GM23338 (cell line): ENCODE data around the gene XRRA1. TPM values are rescaled to one million over a fixed set of nuclear protein-coding genes. Genes with fewer than 3 reads are reported as not detected.

Experiments
- ETS1 ChIP-seq: IDR thresholded peaks from 2 replicates; pipeline ENCODE4 v1.6.1; 2016; ENCODE audit warnings: antibody characterized with exemption
- POLR2AphosphoS5 ChIP-seq: IDR thresholded peaks from 2 replicates; pipeline ENCODE4 v1.6.1; 2016; ENCODE audit warnings: antibody characterized with exemption, low read depth
- ZNF331 ChIP-seq: fragments of 250-450 bp; sonication (Bioruptor Pico); IDR thresholded peaks from 2 replicates; pipeline ENCODE4 v1.5.0; 2020; ENCODE audit warnings: low read depth, mild to moderate bottlenecking, moderate library complexity
- polyA plus RNA-seq: library from polyadenylated mRNA; unstranded; fragments of >200 nt; fragmentation: Nextera tagmentation; extraction: Ambion mirVana; gene quantifications from 2 replicates; pipeline ENCODE4 v1.2.1, GENCODE V29; 2016
- total RNA-seq: library from RNA; depleted of rRNA; stranded (reverse); fragments of >200 nt; shearing (Covaris generic); gene quantifications from 2 replicates; pipeline ENCODE4 v1.2.3, GENCODE V29; 2014
- TF ChIP-seq, protein P1 (sequence below): IDR thresholded peaks from one replicate; pipeline ENCODE4 v1.6.1; 2018; ENCODE audit warnings: antibody characterized with exemption; ENCODE audit not compliant: unreplicated experiment
- TF ChIP-seq, protein P2 (sequence below): fragments of 250-450 bp; sonication (Bioruptor Pico); IDR thresholded peaks from 2 replicates; pipeline ENCODE4 v1.5.0; 2020; ENCODE audit warnings: mild to moderate bottlenecking, moderate library complexity

Gene XRRA1
- total and polyA plus RNA-seq, 2 experiments from 2014 or later: 4.9 to 5.4 TPM

GRCh38 chr11:74847395-74847794 is 101.5 kb downstream of the XRRA1 start (continued):
- TF ChIP-seq, protein P1, sequence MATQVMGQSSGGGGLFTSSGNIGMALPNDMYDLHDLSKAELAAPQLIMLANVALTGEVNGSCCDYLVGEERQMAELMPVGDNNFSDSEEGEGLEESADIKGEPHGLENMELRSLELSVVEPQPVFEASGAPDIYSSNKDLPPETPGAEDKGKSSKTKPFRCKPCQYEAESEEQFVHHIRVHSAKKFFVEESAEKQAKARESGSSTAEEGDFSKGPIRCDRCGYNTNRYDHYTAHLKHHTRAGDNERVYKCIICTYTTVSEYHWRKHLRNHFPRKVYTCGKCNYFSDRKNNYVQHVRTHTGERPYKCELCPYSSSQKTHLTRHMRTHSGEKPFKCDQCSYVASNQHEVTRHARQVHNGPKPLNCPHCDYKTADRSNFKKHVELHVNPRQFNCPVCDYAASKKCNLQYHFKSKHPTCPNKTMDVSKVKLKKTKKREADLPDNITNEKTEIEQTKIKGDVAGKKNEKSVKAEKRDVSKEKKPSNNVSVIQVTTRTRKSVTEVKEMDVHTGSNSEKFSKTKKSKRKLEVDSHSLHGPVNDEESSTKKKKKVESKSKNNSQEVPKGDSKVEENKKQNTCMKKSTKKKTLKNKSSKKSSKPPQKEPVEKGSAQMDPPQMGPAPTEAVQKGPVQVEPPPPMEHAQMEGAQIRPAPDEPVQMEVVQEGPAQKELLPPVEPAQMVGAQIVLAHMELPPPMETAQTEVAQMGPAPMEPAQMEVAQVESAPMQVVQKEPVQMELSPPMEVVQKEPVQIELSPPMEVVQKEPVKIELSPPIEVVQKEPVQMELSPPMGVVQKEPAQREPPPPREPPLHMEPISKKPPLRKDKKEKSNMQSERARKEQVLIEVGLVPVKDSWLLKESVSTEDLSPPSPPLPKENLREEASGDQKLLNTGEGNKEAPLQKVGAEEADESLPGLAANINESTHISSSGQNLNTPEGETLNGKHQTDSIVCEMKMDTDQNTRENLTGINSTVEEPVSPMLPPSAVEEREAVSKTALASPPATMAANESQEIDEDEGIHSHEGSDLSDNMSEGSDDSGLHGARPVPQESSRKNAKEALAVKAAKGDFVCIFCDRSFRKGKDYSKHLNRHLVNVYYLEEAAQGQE: no peak
- TF ChIP-seq ZNF331 (CRISPR knock-in tag): no peak
- TF ChIP-seq, protein P2, sequence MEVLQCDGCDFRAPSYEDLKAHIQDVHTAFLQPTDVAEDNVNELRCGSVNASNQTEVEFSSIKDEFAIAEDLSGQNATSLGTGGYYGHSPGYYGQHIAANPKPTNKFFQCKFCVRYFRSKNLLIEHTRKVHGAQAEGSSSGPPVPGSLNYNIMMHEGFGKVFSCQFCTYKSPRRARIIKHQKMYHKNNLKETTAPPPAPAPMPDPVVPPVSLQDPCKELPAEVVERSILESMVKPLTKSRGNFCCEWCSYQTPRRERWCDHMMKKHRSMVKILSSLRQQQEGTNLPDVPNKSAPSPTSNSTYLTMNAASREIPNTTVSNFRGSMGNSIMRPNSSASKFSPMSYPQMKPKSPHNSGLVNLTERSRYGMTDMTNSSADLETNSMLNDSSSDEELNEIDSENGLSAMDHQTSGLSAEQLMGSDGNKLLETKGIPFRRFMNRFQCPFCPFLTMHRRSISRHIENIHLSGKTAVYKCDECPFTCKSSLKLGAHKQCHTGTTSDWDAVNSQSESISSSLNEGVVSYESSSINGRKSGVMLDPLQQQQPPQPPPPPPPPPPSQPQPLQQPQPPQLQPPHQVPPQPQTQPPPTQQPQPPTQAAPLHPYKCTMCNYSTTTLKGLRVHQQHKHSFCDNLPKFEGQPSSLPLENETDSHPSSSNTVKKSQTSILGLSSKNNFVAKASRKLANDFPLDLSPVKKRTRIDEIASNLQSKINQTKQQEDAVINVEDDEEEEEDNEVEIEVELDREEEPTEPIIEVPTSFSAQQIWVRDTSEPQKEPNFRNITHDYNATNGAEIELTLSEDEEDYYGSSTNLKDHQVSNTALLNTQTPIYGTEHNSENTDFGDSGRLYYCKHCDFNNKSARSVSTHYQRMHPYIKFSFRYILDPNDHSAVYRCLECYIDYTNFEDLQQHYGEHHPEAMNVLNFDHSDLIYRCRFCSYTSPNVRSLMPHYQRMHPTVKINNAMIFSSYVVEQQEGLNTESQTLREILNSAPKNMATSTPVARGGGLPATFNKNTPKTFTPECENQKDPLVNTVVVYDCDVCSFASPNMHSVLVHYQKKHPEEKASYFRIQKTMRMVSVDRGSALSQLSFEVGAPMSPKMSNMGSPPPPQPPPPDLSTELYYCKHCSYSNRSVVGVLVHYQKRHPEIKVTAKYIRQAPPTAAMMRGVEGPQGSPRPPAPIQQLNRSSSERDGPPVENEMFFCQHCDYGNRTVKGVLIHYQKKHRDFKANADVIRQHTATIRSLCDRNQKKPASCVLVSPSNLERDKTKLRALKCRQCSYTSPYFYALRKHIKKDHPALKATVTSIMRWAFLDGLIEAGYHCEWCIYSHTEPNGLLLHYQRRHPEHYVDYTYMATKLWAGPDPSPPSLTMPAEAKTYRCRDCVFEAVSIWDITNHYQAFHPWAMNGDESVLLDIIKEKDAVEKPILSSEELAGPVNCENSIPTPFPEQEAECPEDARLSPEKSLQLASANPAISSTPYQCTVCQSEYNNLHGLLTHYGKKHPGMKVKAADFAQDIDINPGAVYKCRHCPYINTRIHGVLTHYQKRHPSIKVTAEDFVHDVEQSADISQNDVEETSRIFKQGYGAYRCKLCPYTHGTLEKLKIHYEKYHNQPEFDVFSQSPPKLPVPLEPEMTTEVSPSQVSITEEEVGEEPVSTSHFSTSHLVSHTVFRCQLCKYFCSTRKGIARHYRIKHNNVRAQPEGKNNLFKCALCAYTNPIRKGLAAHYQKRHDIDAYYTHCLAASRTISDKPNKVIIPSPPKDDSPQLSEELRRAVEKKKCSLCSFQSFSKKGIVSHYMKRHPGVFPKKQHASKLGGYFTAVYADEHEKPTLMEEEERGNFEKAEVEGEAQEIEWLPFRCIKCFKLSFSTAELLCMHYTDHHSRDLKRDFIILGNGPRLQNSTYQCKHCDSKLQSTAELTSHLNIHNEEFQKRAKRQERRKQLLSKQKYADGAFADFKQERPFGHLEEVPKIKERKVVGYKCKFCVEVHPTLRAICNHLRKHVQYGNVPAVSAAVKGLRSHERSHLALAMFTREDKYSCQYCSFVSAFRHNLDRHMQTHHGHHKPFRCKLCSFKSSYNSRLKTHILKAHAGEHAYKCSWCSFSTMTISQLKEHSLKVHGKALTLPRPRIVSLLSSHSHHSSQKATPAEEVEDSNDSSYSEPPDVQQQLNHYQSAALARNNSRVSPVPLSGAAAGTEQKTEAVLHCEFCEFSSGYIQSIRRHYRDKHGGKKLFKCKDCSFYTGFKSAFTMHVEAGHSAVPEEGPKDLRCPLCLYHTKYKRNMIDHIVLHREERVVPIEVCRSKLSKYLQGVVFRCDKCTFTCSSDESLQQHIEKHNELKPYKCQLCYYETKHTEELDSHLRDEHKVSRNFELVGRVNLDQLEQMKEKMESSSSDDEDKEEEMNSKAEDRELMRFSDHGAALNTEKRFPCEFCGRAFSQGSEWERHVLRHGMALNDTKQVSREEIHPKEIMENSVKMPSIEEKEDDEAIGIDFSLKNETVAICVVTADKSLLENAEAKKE (CRISPR knock-in tag): no peak
- TF ChIP-seq POLR2AphosphoS5: no peak
- TF ChIP-seq ETS1: no peak
